Upper lobe of left lung (tissue), 6 donors: Measurements from ENCODE around the gene CNTNAP2. TPM values are rescaled to one million over a fixed set of nuclear protein-coding genes. Genes with fewer than 3 reads are reported as not detected.

ENCODE experiments used
- ATAC-seq, 2 donors: fragments of 200-7000 bp; cut with Tn5 transposase; one replicate each; pipeline ENCODE4 v1.9.1; 2022; ENCODE audit warnings: mild to moderate bottlenecking in 2 of 2, moderate library complexity in 2 of 2; ENCODE audit not compliant: low FRiP score in 2 of 2
- DNase-seq, 2 donors: peaks; one replicate each; pipeline ENCODE4 v3.0.0-alpha.2; 2019 to 2020
- H3K27ac ChIP-seq, 4 donors: fragments of 200-600 bp; sonication (generic); one replicate each; pipeline ENCODE4 v1.5.1; 2016 to 2019
- H3K27me3 ChIP-seq, 4 donors: fragments of 200-600 bp; sonication (generic); one replicate each; pipeline ENCODE4 v1.5.1; 2017 to 2019
- H3K36me3 ChIP-seq, 4 donors: fragments of 200-600 bp; sonication (generic); one replicate each; pipeline ENCODE4 v1.5.1; 2016 to 2019
- H3K4me1 ChIP-seq, 4 donors: fragments of 200-600 bp; sonication (generic); one replicate each; pipeline ENCODE4 v1.5.1; 2018 to 2019
- H3K4me3 ChIP-seq, 4 donors: fragments of 200-600 bp; sonication (generic); one replicate each; pipeline ENCODE4 v1.5.1; 2017 to 2019; ENCODE audit warnings: mild to moderate bottlenecking in 2 of 4, moderate library complexity in 1 of 4
- H3K9me3 ChIP-seq, 4 donors: fragments of 200-600 bp; sonication (generic); one replicate each; pipeline ENCODE4 v1.5.1; 2018 to 2019
- CTCF ChIP-seq, 6 experiments: fragments of 450-650 bp in 4 of 6; fragments of 200-600 bp in 2 of 6; sonication (generic) in 2 of 6; IDR thresholded peaks; one replicate each; pipeline ENCODE4 v1.5.1; 2016 to 2019; ENCODE audit warnings: antibody characterized with exemption in 6 of 6
- EP300 ChIP-seq, 4 donors: sonication (generic); formaldehyde crosslinking; IDR thresholded peaks; one replicate each; pipeline ENCODE4 v1.5.1; 2017; ENCODE audit warnings: antibody characterized with exemption in 4 of 4, control low read depth in 2 of 4
- POLR2A ChIP-seq, 4 donors: fragments of 450-650 bp; IDR thresholded peaks; one replicate each; pipeline ENCODE4 v1.5.1; 2016 to 2017; ENCODE audit warnings: antibody characterized with exemption in 4 of 4, mild to moderate bottlenecking in 2 of 4
- POLR2AphosphoS5 ChIP-seq, 2 donors: sonication (generic); formaldehyde crosslinking; IDR thresholded peaks; one replicate each; pipeline ENCODE4 v1.5.1; 2017; ENCODE audit warnings: antibody characterized with exemption in 2 of 2
- WGBS, 2 donors: methylation state at CpG; one replicate each; pipeline ENCODE4 v1.1.5; 2017 to 2018; 5-methylcytosine and 5-hydroxymethylcytosine counted together
- total RNA-seq, 6 donors: library from RNA; depleted of rRNA in 4 of 6; stranded (reverse); fragments of >200 nt in 4 of 6; gene quantifications; one replicate each; pipeline versions ENCODE4 v1.1.0 to v1.2.1, GENCODE V29; 2016 to 2021
- donor health status: DM: no; HTN: no; CAD: no; lungs with moderate emphysema.
- donor health status: DM: no; HTN: yes; CAD: no; lungs with severe emphysema.

The CNTNAP2 gene
- total RNA-seq, 6 donors from 2014 or later: 0.06 to 1.0 (median 0.37) TPM

DNA sequence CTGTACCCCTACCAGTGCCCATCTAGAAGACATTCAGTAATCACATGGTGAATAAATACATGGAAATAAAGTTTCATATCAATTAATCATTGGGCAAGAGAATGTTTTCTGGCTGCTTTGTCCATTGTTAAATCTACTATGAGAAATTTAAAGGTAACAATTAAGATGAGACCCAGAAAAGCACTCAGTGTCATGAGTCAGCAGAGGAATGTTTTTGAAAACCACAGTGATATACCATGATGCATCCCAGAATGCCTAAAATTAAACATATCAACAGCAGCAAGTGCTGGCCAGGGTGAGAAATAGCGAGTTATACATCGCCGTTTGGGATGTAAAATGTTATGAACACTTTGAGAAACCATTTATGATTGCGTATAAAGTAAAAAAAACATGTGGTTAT, 1648.7 kb downstream of the CNTNAP2 start:
- Histone ChIP-seq H3K36me3 (no peaks in the 10 kb centered on the region), H3K27me3 (no peaks in the 10 kb centered on the region), H3K9me3 (no peaks in the 10 kb centered on the region), H3K27ac (no peak overlapping the region), H3K4me1 (no peaks in the 10 kb centered on the region), H3K4me3 (no peak overlapping the region)
- WGBS, 2 donors: 84 to 94% methylated on average over 4 of the region's 4 CpGs
- no peak for TF ChIP-seq CTCF (IDR thresholded peaks at IDR 0.05)
- TF ChIP-seq POLR2AphosphoS5 (IDR thresholded peaks at IDR 0.05): no peak
- no peak for TF ChIP-seq EP300 (IDR thresholded peaks at IDR 0.05)
- TF ChIP-seq POLR2A (IDR thresholded peaks at IDR 0.05): no peak
- no peak for DNase-seq
- no peak for ATAC-seq

- Histone ChIP-seq H3K4me1 (no peaks in the 10 kb centered on the region), H3K27ac (no peak overlapping the region), H3K4me3 (no peak overlapping the region), H3K36me3 (no peaks in the 10 kb centered on the region), H3K9me3 (no peaks in the 10 kb centered on the region), H3K27me3 (no peaks in the 10 kb centered on the region)
- 55 to 56% methylated on average over 3 of the region's 3 CpGs for WGBS, 2 donors
- TF ChIP-seq POLR2A (IDR thresholded peaks at IDR 0.05) (no peak), EP300 (IDR thresholded peaks at IDR 0.05) (no peak), POLR2AphosphoS5 (IDR thresholded peaks at IDR 0.05) (no peak), CTCF (IDR thresholded peaks at IDR 0.05) (no peak)
- ATAC-seq (no peak), DNase-seq (no peak)
Observed at GRCh38 chr7:147771344-147771743, 1654.7 kb downstream of the CNTNAP2 start.

DNA sequence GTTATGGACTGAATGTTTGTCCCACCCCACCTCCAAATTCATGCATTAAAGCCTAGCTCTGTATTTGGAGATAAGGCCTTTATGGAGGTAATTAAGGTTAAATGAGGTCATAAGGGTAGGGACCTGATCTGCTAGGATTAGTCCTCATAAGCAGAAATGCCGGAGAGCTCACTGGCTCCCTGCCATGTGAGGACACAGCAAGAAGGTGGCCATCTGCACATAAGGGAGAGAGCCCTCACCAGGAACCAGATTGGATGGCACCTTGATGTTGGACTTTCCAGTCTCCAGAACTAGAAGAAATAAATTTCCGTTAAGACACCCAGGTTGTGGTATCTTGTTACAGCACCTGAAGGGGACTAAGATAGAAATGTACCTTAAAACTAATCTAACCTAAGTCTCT, 1657.9 kb downstream of the CNTNAP2 start:
- TF ChIP-seq CTCF (IDR thresholded peaks at IDR 0.05): no peak
- no peak for TF ChIP-seq EP300 (IDR thresholded peaks at IDR 0.05)
- no peak for TF ChIP-seq POLR2AphosphoS5 (IDR thresholded peaks at IDR 0.05)
- no peak for TF ChIP-seq POLR2A (IDR thresholded peaks at IDR 0.05)
- no peak overlapping the region for H3K27ac ChIP-seq
- WGBS, 2 donors: 78 to 86% methylated on average over 2 of the region's 2 CpGs
- no peaks in the 10 kb centered on the region for H3K4me1 ChIP-seq
- H3K36me3 ChIP-seq: no peaks in the 10 kb centered on the region
- ATAC-seq (no peak), DNase-seq (no peak)
- no peaks in the 10 kb centered on the region for H3K9me3 ChIP-seq
- no peaks in the 10 kb centered on the region for H3K27me3 ChIP-seq
- H3K4me3 ChIP-seq: no peak overlapping the region

GRCh38 chr7:147775516-147776284, 1659.1 kb downstream of the CNTNAP2 start:
- DNase-seq (no peak), ATAC-seq (no peak)
- Histone ChIP-seq H3K4me3 (no peak overlapping the region), H3K9me3 (no peaks in the 10 kb centered on the region), H3K27me3 (no peaks in the 10 kb centered on the region), H3K4me1 (no peaks in the 10 kb centered on the region), H3K36me3 (no peaks in the 10 kb centered on the region), H3K27ac (no peak overlapping the region)
- TF ChIP-seq CTCF (IDR thresholded peaks at IDR 0.05) (no peak), POLR2AphosphoS5 (IDR thresholded peaks at IDR 0.05) (no peak), EP300 (IDR thresholded peaks at IDR 0.05) (no peak), POLR2A (IDR thresholded peaks at IDR 0.05) (no peak)
- WGBS, 2 donors: 50 to 61% methylated on average over 1 of the region's 1 CpG

GRCh38 chr7:147777309-147777708, 1660.7 kb downstream of the CNTNAP2 start:
- no peaks in the 10 kb centered on the region for H3K4me1 ChIP-seq
- H3K27ac ChIP-seq: no peak overlapping the region
- H3K4me3 ChIP-seq: no peak overlapping the region
- H3K36me3 ChIP-seq: no peaks in the 10 kb centered on the region
- no peaks in the 10 kb centered on the region for H3K9me3 ChIP-seq
- DNase-seq (no peak), ATAC-seq (no peak)
- 60 to 74% methylated on average over 3 of the region's 3 CpGs for WGBS, 2 donors
- H3K27me3 ChIP-seq: no peaks in the 10 kb centered on the region
- TF ChIP-seq CTCF (IDR thresholded peaks at IDR 0.05) (no peak), POLR2A (IDR thresholded peaks at IDR 0.05) (no peak), POLR2AphosphoS5 (IDR thresholded peaks at IDR 0.05) (no peak), EP300 (IDR thresholded peaks at IDR 0.05) (no peak)
